ENCODE measurements around the gene SCAMP2.

SCAMP2 gene

GRCh38 chr15:74837482-74838136 is 35.6 kb downstream of the SCAMP2 start:
- DNase-seq, result no peak

DNA sequence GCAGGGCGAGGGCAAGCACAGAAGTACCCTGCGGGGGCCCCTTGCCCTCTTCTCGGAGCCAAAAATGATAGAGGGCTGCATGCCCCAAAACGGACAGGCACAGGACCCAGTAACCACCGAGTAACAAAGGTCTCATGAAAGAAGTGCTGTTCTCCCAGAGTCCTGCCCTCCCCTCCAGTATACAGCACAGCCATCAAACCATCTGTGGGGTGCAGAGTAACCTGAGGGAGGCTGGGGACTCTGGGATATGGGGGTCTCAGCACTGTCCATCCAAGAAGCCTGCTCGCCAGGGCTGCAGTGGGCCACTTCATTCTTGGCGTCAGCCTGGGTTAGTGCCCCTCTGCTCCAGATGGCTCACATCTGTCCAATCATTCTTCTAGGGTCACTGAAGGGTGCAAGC is 36.3 kb downstream of the SCAMP2 start:
- DNase-seq, result no peak

- DNase-seq, result peak; percentile 17
These were observed 37.8 kb downstream of the SCAMP2 start for GRCh38 chr15:74835312-74835823.

- DNase-seq, result no peak
These were observed 39.6 kb downstream of the SCAMP2 start for GRCh38 chr15:74833376-74834107.

- no peak for DNase-seq
These were observed 40.3 kb downstream of the SCAMP2 start for GRCh38 chr15:74832826-74833225.

DNA sequence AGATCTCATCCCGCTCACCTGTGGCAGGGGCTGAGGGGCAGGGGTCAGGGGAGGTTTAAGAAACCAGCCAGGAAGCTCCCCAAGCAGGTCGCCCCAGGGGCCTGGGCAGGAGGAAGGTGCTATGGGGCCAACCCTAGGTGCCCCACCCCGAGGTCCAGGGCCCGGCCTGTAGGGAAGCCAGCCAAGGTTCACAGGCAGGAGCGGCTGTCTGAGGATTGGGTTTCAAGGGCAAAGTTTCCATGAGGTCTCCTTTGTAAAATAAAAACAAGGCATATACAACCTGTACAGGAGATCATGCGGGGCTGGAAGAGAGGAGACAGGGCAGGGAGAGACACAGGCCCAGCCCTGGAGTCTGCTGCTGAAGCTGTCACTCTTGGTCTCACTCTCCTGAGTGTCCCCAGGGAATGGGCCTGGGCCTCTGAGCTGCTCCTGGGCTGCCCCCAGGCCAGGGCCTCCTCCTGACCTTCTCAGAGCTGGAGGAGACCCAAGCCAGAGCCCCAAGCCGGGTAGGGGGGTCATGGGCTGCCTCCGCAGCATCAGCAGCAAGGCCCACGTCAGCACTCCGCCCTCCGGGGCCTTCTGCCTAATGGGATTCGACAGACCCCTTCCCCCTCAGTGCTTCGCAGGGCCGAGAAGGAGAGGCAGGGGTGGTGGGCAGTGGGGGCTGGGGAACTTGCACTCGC is 41.2 kb downstream of the SCAMP2 start:
- no peak for DNase-seq

- DNase-seq, result no peak
These were observed 42.3 kb downstream of the SCAMP2 start for GRCh38 chr15:74830868-74831267.

DNA sequence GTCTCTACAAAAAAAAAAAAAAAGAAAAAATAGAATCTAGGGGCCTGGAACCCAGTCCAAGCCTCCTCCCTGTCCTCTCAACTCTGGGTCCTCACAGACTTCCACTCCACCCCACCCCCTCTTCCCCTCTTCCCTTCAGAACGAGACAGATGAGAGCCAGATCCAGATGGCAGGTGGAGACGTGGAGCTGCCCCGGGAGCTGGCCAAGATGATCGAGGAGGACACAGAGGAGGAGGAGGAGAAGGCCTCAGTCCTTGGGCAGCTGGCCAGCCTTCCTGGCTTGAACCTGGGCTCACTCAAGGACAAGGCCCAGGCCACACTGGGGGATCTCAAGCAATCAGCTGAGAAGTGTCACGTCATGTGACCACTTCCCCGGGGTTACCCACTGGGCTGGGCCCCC is 43.2 kb downstream of the SCAMP2 start:
- no peak for DNase-seq

DNA sequence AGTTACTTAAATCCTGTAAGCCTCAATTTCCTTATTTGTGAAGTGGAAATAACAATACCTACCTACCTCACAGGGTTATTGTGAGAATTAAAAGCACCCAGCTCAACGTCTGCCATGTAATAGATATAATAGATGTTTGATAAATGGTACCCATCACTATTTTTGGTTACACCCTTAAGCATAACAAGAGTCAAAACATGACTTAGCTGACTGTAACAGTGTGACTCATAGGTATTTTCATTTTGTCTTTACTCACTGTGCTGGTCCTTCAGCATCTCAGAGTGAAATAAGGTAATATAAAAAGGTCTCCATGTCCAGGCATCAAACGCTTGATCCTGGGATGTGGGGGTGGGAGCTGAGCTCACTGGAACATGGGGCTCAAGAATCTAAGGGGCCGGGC is 43.7 kb downstream of the SCAMP2 start:
- no peak for DNase-seq

GRCh38 chr15:74828835-74829234 is 44.3 kb downstream of the SCAMP2 start:
- DNase-seq, result no peak

DNA sequence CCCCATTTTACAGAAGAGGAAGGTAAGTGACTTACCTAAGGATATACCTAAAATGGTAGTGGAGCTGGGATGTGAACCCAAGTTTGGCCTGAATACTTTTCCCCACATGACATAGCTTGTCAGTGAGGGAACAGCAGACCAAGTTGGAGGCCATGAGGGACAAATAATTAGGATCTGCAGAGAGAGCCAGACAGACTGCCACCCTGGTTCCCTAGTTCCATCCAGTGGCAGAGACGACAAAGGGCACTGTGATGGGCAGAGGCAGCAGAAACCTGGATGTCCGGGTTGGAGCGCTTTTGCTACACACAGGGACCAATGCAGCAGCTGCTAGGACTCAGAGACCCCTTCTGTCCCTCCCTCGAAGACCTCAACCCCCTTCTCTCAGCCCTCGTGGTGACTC is 45.6 kb downstream of the SCAMP2 start:
- no peak for DNase-seq

DNA sequence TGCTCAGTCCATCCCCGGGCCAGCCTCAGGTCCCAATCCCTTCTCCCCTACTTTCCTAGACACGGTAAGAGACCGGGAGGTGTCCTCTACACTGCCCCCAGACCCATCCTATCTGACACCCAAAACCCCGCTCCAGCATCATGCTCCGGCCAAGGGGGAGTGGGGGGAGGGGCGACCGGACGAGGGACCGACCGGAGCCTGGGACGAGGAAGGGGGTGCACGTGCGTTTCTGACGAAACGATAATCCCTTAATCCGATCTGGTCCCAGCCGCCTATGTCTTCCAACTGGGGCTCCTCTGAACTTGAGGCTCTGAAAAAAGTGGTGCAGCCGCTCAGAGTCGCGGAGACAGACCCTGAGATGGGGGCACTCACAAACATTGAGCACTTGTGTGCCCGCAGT is 46.2 kb downstream of the SCAMP2 start:
- no peak for DNase-seq

GRCh38 chr15:74826364-74826819 is 46.8 kb downstream of the SCAMP2 start, which contains the start of gene CPLX3:
Gene CPLX3 (plus strand): TSS chr15:74826627. CDS start chr15:74826704, 77 bp downstream.
- DNase-seq, result peak; percentile 17

DNA sequence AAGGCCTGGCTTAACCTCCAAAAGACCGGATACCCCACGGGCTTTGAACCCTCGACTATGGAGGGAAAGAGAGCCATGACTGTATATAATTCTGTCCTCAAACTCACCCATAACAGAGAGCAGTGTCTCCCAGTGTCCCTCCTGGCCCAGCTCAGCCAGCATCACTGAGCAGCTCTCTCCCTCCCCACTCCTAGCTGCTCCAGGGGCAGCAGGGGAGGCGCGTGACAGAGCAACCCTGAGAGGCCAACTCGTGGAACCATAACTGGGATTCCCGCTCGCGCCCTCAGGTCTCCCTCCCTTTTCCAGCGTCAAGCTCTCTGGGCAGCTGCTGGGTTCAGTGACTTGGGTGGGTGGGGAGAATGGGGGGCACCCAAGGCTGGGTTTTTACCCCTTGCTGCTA is 47.3 kb downstream of the SCAMP2 start:
- DNase-seq, result no peak

DNA sequence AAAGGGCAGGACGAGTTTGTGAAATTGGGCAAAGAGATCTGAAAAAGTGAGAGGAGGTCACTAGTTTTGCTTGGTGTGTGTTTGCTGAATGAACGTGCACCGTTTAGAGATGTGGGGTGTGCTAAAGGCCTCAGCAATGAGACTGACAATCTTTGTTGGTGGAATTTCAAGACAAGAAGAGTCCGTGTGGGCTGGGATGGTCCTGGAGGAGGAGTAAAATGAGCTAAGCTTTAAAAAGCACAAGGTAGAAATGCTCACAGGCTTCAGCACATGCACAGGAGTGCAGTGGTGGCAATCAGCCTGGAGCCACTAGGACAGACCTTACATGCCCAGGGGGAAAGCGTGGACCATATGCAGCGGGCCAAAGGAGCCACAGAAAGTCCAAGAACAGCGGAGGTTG is 48.2 kb downstream of the SCAMP2 start:
- no peak for DNase-seq

DNA sequence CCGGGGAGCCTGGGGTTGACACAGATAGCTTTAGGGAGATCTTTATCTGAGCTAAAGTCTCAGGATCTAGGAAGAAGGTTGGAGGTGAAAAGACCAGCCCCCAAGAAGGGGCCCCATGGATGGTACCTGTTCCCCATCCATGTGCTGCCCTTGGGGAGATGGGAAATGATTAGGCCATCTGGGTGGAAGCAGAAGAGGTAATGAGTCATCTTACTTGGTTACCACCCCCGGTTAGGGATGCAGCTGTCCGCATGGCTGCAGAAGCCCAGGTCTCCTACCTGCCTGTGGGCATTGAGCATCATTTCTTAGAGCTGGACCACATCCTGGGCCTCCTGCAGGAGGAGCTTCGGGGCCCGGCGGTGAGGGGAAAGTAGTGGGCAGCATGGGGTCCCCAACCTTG is 49.8 kb downstream of the SCAMP2 start:
- no peak for DNase-seq

DNA sequence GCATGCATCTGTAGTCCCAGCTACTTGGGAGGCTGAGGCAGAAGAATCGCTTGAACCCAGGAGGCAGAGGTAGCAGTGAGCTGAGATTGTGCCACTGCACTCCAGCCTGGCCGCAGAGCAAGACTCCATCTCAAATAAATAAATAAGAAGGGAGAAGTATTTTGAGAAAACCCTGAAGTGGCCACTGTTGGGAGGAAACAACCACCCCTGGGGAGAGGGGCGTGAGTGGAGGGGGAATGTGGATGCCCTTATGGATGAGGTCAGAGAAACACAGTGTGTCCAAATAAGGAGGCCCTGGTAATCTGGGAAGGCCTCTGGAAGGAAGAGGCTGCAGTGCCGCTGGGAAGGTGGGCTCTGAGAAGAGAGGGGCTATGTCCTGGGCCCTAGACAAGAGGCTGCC is 50.9 kb downstream of the SCAMP2 start:
- DNase-seq, result no peak

DNA sequence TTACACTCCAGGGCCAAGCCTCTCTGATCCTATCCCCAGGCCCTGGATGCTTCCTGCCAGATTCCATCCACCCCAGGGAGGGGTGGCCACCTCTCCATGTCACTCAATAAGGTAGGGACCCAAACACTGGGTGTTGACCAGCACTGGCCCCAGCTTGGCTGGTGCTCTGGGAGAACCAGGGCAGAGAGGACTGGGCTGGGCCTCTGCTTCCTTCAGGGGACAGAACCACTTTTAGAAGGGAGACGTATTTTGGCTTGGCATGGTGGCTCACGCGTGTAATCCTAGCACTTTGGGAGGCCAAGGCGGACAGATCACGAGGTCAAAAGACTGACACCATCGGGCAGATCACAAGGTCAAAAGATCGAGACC is 51.4 kb downstream of the SCAMP2 start:
- DNase-seq, result no peak

- DNase-seq, result peak; percentile 86
These were observed 51.9 kb downstream of the SCAMP2 start for GRCh38 chr15:74821091-74821789.

- no peak for DNase-seq
These were observed 53.1 kb downstream of the SCAMP2 start for GRCh38 chr15:74820056-74820455.

DNA sequence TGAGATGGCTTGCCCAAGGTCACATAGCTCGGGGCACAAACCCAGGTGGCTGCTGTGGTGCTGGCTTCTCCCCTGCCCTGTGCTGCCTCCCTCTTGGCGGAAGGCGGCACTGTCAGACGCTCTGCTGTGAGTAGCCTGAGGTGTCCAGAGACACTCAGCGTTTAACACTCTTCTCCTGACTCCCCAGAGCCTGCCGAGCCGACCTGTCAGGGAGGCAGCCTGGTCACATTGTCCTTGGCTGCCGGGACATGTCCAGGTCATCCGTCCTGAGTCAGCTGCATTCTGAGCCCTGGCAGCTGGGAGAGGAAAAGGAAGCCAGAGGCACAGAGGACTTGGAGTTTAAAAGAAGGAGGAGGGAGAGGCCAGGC is 55.8 kb downstream of the SCAMP2 start:
- DNase-seq, result peak; percentile 56

DNA sequence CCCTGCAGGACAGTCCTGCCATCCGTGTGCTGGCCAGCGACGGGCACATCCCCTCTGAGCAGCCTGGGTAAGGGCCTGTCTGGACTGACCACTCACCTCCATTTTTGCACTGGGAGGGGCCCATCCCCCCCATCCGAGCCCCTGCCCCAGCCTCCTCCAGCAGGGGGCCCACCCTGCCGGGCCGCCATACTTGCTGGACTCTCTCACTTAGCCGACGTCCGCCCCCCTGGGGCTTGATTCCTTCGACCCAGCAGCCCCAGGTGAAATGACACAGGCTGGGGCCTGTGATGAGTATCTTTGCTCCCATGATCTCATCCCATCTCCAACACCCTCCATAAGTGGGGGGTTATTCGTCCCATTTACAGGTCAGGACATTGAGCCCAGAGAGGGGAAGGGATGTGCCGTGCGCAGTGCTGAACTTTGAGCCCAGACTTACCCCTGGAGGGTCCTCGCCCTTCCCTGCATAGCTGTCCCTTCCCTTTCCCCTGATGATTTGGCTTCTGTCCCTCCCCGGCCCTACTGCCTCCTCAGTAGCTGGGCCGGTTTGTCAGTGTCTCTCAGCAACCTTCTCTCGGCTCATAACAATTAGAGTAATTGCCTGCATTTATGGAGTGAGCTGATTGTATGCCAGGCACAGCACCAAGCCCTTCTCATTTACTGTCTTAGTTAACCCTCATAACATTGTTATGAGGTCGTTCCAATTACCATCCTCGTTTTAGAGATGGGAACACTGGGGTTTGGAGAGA is 56.4 kb downstream of the SCAMP2 start:
- DNase-seq, result peak; percentile 56

- no peak for DNase-seq
These were observed 57.2 kb downstream of the SCAMP2 start for GRCh38 chr15:74815961-74816360.

All from NCI-H146 (cell line).